Gastrocnemius medialis (tissue), 4 donors: ENCODE measurements around the gene MAFB.

ENCODE experiments used
- POLR2A ChIP-seq, 2 donors: fragments of 450-650 bp; IDR thresholded peaks; one replicate each; pipeline ENCODE4 v1.6.1; 2017; ENCODE audit warnings: antibody characterized with exemption in 2 of 2, mild to moderate bottlenecking in 2 of 2, moderate library complexity in 2 of 2
- TF ChIP-seq, protein P1 (sequence below), 5 experiments: fragments of 450-650 bp in 3 of 5; fragments of 200-600 bp in 2 of 5; sonication (generic) in 2 of 5; IDR thresholded peaks in 4 of 5; conservative IDR thresholded peaks in 1 of 5; 1 replicate in 4 of 5; 2 replicates in 1 of 5; pipeline ENCODE4 v1.5.1; 2016 to 2019; ENCODE audit warnings: antibody characterized with exemption in 5 of 5, mild to moderate bottlenecking in 3 of 5, moderate library complexity in 3 of 5

DNA sequence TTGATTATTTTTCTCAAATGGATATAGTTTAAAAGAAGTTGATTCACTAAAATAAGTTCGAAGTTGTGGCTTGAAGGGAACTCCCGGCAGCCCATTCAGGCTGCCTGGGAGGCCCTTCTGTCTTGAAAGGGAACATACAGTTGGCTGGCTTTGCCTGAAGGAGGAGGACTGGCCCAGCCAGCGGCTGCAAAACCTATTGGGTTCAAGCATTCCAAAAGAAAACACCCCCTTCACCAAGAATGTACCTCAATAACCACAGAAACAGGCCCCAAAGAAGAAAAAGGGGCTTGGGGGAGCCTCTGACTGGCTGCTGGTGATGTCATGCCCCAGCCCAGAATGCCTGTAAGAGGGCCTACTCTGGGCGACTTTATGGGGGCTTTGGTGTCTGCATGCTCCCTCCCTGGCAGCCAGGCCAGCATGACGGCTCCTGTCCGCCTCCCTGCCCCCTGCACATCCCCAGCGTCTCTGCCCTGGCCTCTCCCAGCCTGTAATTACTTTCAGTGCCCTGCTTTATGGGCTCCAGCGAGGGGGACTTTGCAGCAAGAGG, 36.5 kb downstream of the MAFB start:
- TF ChIP-seq, protein P1, sequence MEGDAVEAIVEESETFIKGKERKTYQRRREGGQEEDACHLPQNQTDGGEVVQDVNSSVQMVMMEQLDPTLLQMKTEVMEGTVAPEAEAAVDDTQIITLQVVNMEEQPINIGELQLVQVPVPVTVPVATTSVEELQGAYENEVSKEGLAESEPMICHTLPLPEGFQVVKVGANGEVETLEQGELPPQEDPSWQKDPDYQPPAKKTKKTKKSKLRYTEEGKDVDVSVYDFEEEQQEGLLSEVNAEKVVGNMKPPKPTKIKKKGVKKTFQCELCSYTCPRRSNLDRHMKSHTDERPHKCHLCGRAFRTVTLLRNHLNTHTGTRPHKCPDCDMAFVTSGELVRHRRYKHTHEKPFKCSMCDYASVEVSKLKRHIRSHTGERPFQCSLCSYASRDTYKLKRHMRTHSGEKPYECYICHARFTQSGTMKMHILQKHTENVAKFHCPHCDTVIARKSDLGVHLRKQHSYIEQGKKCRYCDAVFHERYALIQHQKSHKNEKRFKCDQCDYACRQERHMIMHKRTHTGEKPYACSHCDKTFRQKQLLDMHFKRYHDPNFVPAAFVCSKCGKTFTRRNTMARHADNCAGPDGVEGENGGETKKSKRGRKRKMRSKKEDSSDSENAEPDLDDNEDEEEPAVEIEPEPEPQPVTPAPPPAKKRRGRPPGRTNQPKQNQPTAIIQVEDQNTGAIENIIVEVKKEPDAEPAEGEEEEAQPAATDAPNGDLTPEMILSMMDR (IDR thresholded peaks at IDR 0.05 in 4 of 5, conservative IDR thresholded peaks at IDR 0.05 in 1 of 5), result no peak
- no peak for TF ChIP-seq POLR2A (IDR thresholded peaks at IDR 0.05)
